ENCODE results near the gene ATXN1. TPM values are rescaled to one million over a fixed set of nuclear protein-coding genes. Genes with fewer than 3 reads are reported as not detected.

ATXN1 gene
- total RNA-seq, 1 experiment from 2014 or later, result 16.5 TPM

DNA sequence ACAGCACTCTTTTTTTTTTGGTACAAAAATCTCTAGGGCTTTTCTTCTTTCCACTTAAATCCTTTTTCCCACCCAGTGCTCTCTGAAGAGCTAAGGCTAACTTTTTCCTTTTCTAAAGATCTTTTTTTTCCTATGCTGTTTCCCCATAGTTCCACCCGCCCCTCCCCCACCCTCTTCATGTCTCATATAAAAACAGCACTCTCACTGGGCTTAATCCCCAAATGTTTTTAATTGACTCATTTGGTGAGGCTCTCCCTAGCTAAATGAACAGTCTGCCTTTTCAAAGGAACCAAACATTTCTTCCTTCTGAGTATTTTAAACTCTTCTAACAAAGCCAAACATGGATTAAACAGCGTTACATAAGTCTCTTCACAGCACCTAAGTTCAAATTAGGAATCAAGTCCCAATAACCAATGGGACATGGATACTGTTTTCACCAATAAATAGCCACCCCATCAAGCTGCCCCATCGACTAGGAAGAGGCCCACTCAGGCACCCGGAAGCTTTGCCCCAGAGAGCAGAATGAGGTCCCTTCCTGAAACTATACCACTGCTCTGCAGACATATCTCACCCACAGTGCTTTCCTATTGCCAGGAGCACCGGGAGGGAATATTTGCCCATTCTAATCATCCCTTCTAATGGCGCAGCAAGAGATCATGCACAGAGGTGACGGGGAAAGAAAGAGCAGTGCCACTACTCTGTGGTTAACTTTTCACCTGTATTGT lies 63.7 kb downstream of the ATXN1 start:
- H3K9me3 Mint-ChIP-seq (ENCODE audit: unreplicated experiment), result no peaks in the 10 kb centered on the region
- peaks cover 32% of the 10 kb centered on the region for H3K4me1 Mint-ChIP-seq (ENCODE audit: insufficient read depth, unreplicated experiment)
- H3K36me3 Mint-ChIP-seq (ENCODE audit: insufficient read depth, unreplicated experiment), result no peaks in the 10 kb centered on the region
- POLR2A ChIA-PET, result interaction anchor here (0.6 to 4.9 kb wide), 11 partner anchors 10 to 65 kb away, joined by 3 to 45 read pairs (median 7); no protein-coding TSS in a partner anchor
- TF ChIP-seq, protein P1, sequence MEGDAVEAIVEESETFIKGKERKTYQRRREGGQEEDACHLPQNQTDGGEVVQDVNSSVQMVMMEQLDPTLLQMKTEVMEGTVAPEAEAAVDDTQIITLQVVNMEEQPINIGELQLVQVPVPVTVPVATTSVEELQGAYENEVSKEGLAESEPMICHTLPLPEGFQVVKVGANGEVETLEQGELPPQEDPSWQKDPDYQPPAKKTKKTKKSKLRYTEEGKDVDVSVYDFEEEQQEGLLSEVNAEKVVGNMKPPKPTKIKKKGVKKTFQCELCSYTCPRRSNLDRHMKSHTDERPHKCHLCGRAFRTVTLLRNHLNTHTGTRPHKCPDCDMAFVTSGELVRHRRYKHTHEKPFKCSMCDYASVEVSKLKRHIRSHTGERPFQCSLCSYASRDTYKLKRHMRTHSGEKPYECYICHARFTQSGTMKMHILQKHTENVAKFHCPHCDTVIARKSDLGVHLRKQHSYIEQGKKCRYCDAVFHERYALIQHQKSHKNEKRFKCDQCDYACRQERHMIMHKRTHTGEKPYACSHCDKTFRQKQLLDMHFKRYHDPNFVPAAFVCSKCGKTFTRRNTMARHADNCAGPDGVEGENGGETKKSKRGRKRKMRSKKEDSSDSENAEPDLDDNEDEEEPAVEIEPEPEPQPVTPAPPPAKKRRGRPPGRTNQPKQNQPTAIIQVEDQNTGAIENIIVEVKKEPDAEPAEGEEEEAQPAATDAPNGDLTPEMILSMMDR (IDR thresholded peaks at IDR 0.05; ENCODE audit: unreplicated experiment), result no peak
- H3K27ac Mint-ChIP-seq (ENCODE audit: low read depth, unreplicated experiment), result no peak overlapping the region
- no TSS peak for BruUV-seq (replicated peaks)
- DNase-seq (ENCODE audit: unreplicated experiment), result no peak
- intact Hi-C loops (cut with micrococcal nuclease), result no loop called here
- no peaks in the 10 kb centered on the region for H3K27me3 Mint-ChIP-seq (ENCODE audit: insufficient read depth, unreplicated experiment)
- H3K4me3 Mint-ChIP-seq (ENCODE audit: unreplicated experiment), result no peak overlapping the region
- CTCF ChIA-PET, result interaction anchor here (0.7 to 1.5 kb wide), 3 partner anchors 12 to 366 kb away, joined by 3 to 5 read pairs (median 4); no protein-coding TSS in a partner anchor

DNA sequence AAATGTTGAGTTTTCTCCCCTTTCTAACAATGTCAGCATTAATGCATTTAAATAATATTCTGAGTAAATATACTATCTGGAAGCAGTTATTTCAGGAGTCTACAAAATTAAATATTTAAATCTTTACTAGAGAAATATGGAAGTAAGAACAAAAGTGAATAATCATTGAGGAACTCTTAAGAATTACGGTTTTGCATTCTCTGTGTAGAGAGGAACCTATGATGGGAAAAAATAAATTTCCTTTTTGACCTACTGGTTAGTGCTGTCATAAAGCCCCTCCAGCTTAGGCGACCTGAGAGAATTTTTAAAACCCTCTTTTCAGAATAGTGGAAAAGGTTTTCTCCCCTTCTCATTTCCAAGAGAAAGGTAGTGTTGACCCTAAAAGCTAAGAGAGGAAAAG lies 64.8 kb downstream of the ATXN1 start:
- ChIA-PET POLR2A (interaction anchor here (0.7 to 4.9 kb wide), 6 partner anchors 11 to 53 kb away, joined by 3 to 45 read pairs (median 4); no protein-coding TSS in a partner anchor), CTCF (interaction anchor here (0.7 kb wide), 1 partner anchor 11 kb away, joined by 4 read pairs; no protein-coding TSS in a partner anchor)
- BruUV-seq (replicated peaks), result no TSS peak
- Mint-ChIP-seq H3K4me3 (ENCODE audit: unreplicated experiment) (no peak overlapping the region), H3K36me3 (ENCODE audit: insufficient read depth, unreplicated experiment) (no peaks in the 10 kb centered on the region), H3K4me1 (ENCODE audit: insufficient read depth, unreplicated experiment) (peaks cover 34% of the 10 kb centered on the region), H3K27ac (ENCODE audit: low read depth, unreplicated experiment) (no peak overlapping the region), H3K27me3 (ENCODE audit: insufficient read depth, unreplicated experiment) (no peaks in the 10 kb centered on the region), H3K9me3 (ENCODE audit: unreplicated experiment) (no peaks in the 10 kb centered on the region)
- intact Hi-C loops (cut with micrococcal nuclease), result no loop called here
- TF ChIP-seq, protein P1 (IDR thresholded peaks at IDR 0.05; ENCODE audit: unreplicated experiment), result no peak
- DNase-seq (ENCODE audit: unreplicated experiment), result no peak

DNA sequence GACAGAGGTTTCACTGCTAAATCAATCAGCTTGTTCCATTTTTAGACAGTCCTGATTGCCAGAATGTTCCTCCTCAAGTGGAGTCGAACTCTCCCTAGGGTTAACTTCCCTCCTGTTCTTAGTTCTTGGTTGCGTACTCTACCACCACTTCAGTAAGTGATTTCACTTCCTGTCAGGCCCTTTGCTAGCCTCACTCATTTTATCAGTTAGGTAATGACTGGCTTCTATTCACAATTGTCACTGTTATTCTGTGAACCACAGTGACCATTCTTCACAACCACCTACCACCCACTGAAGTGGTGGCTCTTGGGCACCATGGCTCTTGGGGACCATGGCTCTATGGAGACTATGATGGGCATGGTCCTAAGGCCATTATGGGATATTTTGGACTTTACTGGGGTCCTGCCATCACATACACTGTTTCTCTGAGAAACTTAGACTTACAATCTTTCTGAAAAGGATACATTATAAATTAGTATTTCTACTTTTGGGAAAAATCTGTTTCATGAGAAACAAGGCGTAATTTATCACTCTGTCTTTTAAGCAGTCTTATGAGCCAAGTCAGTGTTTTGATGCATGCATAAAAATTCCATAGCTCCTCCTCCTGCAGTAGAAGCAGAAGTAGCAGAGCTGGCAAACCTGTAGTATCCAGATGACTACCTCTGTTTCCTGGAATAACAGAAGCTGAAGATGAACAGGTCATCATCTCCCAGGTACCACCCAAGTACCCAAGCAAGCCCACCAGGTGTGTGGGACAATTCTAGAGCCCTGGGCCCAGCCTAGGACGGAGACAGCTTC lies 66.3 kb downstream of the ATXN1 start:
- POLR2A ChIA-PET, result interaction anchor here (0.6 to 4.9 kb wide), 4 partner anchors 12 to 1408 kb away, joined by 3 to 45 read pairs (median 4); no protein-coding TSS in a partner anchor
- no TSS peak for BruUV-seq (replicated peaks)

More for the DNA sequence above, 66.3 kb downstream of the ATXN1 start:
- Mint-ChIP-seq H3K4me3 (ENCODE audit: unreplicated experiment) (no peak overlapping the region), H3K36me3 (ENCODE audit: insufficient read depth, unreplicated experiment) (no peaks in the 10 kb centered on the region), H3K9me3 (ENCODE audit: unreplicated experiment) (no peaks in the 10 kb centered on the region), H3K27ac (ENCODE audit: low read depth, unreplicated experiment) (no peak overlapping the region), H3K4me1 (ENCODE audit: insufficient read depth, unreplicated experiment) (peaks cover 36% of the 10 kb centered on the region), H3K27me3 (ENCODE audit: insufficient read depth, unreplicated experiment) (no peaks in the 10 kb centered on the region)
- CTCF ChIA-PET, result no interaction called here
- no peak for DNase-seq (ENCODE audit: unreplicated experiment)
- TF ChIP-seq, protein P1 (IDR thresholded peaks at IDR 0.05; ENCODE audit: unreplicated experiment), result no peak
- intact Hi-C loops (cut with micrococcal nuclease), result no loop called here
